Skin of body (tissue), 2 donors: ENCODE data around the gene IP6K2. TPM values are rescaled to one million over a fixed set of nuclear protein-coding genes. Genes with fewer than 3 reads are reported as not detected.
"Not testable (repeated sequence)": the region's sequence is repeated elsewhere in the genome, so short reads cannot be mapped to it uniquely, and the experiment has no call there.

Experiments used
- DNase-seq: peaks from one replicate; lab custom pipeline; 2025; lab: John Stamatoyannopoulos, UW
- total RNA-seq: library from RNA; depleted of rRNA; stranded (reverse); fragments of >200 nt; gene quantifications from one replicate; pipeline ENCODE4 v1.2.3, GENCODE V29; 2014

IP6K2 gene
- total RNA-seq = 67.0 TPM

GRCh38 chr3:48716982-48717746 is at the start of gene IP6K2:
Gene IP6K2, minus strand, starts transcription at chr3:48717221. Its CDS starts 21,930 bp downstream, at chr3:48695291.
- peak; percentile 98 for DNase-seq

- DNase-seq = no peak
Measured at GRCh38 chr3:48765376-48765775, 48.4 kb upstream of the IP6K2 start.

- no peak for DNase-seq
Measured at GRCh38 chr3:48762816-48763215, 45.8 kb upstream of the IP6K2 start.

- not testable (repeated sequence) for DNase-seq
Measured at GRCh38 chr3:48759991-48760540, 43.0 kb upstream of the IP6K2 start.

GRCh38 chr3:48759531-48759930 is 42.5 kb upstream of the IP6K2 start:
- not testable (repeated sequence) for DNase-seq

GRCh38 chr3:48759071-48759470 is 42.0 kb upstream of the IP6K2 start:
- no peak for DNase-seq

GRCh38 chr3:48756640-48757039 is 39.6 kb upstream of the IP6K2 start:
- no peak for DNase-seq

- no peak for DNase-seq
Measured at GRCh38 chr3:48750856-48751255, 33.8 kb upstream of the IP6K2 start.

GRCh38 chr3:48748754-48749153 is 31.7 kb upstream of the IP6K2 start:
- DNase-seq = no peak

- DNase-seq = no peak
Measured at GRCh38 chr3:48747706-48748105, 30.7 kb upstream of the IP6K2 start.

- peak; percentile 31 for DNase-seq
Measured at GRCh38 chr3:48747015-48747615, 30.1 kb upstream of the IP6K2 start.

- DNase-seq = no peak
Measured at GRCh38 chr3:48743773-48744172, 26.8 kb upstream of the IP6K2 start.

- DNase-seq = not testable (repeated sequence)
Measured at GRCh38 chr3:48741226-48741625, 24.2 kb upstream of the IP6K2 start.

GRCh38 chr3:48739955-48740823 is 23.2 kb upstream of the IP6K2 start:
- no peak for DNase-seq

GRCh38 chr3:48739617-48739954 is 22.6 kb upstream of the IP6K2 start:
- DNase-seq = no peak

- no peak for DNase-seq
Measured at GRCh38 chr3:48738926-48739616, 22.1 kb upstream of the IP6K2 start.

- no peak for DNase-seq
Measured at GRCh38 chr3:48738144-48738536, 21.1 kb upstream of the IP6K2 start.

- peak; percentile 31 for DNase-seq
Measured at GRCh38 chr3:48735075-48735767, 18.2 kb upstream of the IP6K2 start.

- not testable (repeated sequence) for DNase-seq
Measured at GRCh38 chr3:48734541-48734940, 17.5 kb upstream of the IP6K2 start.

GRCh38 chr3:48733752-48734518 is 16.9 kb upstream of the IP6K2 start:
- DNase-seq = not testable (repeated sequence)
